ENCODE data around the gene FOXRED1. TPM values are rescaled to one million over a fixed set of nuclear protein-coding genes. Genes with fewer than 3 reads are reported as not detected.

Gene FOXRED1
- total and polyA plus RNA-seq, 2 donors (not counting 1 experiment from before 2014, with no cell fraction given): 26.1 to 46.0 TPM

- Histone ChIP-seq H3K79me2 (ENCODE audit: control insufficient read depth, insufficient read depth, low read length) (peaks cover 54% of the 10 kb centered on the region), H4K20me1 (ENCODE audit: control insufficient read depth, insufficient read depth, low read length, poor library complexity, severe bottlenecking) (peaks cover 18% of the 10 kb centered on the region), H3K36me3 (replicated peaks in 1 of 2; ENCODE audit: control extremely low read depth in 1 of 2, control insufficient read depth in 1 of 2, extremely low read depth in 1 of 2, insufficient read depth in 2 of 2, low read length in 1 of 2) (peaks cover 0 to 43% of the 10 kb centered on the region in 2 experiments), H3K4me2 (replicated peaks; ENCODE audit: low read depth, low read length, poor library complexity, severe bottlenecking) (no peak overlapping the region), H3K4me3 (ENCODE audit: control extremely low read depth in 1 of 5, extremely low read depth in 1 of 5, insufficient read depth in 1 of 5, low read depth in 2 of 5, low read length in 4 of 5) (no peak overlapping the region), H3K4me1 (ENCODE audit: control insufficient read depth in 2 of 2, insufficient read depth in 2 of 2, low read length in 2 of 2) (peaks cover 10 to 12% of the 10 kb centered on the region in 2 donors), H3K9ac (ENCODE audit: low read length) (no peak overlapping the region), H3K27me3 (replicated peaks in 1 of 4; ENCODE audit: control extremely low read depth in 1 of 4, control insufficient read depth in 3 of 4, insufficient read depth in 4 of 4, low read length in 3 of 4) (no peaks in the 10 kb centered on the region), H2AFZ (ENCODE audit: insufficient read depth, low read depth, low read length, poor library complexity, severe bottlenecking) (no peak overlapping the region), H3K27ac (ENCODE audit: low read length in 2 of 2) (no peak overlapping the region), H3K9me3 (ENCODE audit: control extremely low read depth in 1 of 3, control insufficient read depth in 2 of 3, insufficient read depth in 1 of 3, low read length in 2 of 3) (no peaks in the 10 kb centered on the region)
- no peak for TF ChIP-seq EZH2 (IDR thresholded peaks at IDR 0.05; ENCODE audit: borderline replicate concordance, insufficient read depth, low read depth, low read length, poor library complexity, severe bottlenecking)
- TF ChIP-seq, protein P1, sequence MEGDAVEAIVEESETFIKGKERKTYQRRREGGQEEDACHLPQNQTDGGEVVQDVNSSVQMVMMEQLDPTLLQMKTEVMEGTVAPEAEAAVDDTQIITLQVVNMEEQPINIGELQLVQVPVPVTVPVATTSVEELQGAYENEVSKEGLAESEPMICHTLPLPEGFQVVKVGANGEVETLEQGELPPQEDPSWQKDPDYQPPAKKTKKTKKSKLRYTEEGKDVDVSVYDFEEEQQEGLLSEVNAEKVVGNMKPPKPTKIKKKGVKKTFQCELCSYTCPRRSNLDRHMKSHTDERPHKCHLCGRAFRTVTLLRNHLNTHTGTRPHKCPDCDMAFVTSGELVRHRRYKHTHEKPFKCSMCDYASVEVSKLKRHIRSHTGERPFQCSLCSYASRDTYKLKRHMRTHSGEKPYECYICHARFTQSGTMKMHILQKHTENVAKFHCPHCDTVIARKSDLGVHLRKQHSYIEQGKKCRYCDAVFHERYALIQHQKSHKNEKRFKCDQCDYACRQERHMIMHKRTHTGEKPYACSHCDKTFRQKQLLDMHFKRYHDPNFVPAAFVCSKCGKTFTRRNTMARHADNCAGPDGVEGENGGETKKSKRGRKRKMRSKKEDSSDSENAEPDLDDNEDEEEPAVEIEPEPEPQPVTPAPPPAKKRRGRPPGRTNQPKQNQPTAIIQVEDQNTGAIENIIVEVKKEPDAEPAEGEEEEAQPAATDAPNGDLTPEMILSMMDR (IDR thresholded peaks at IDR 0.05): no peak
- peaks cover 30% of the 10 kb centered on the region for H3K4me1 Mint-ChIP-seq
- ATAC-seq (ENCODE audit: low read depth) (no peak), DNase-seq (no peak)
- intact Hi-C loops (cut with micrococcal nuclease): no loop called here
- H3K27me3 Mint-ChIP-seq: no peaks in the 10 kb centered on the region
- ChIA-PET POLR2A (no interaction called here), CTCF (no interaction called here)
- WGBS (ENCODE audit: insufficient coverage): 29% methylated on average over 1 of the region's 1 CpG
- no peaks in the 10 kb centered on the region for H3K9me3 Mint-ChIP-seq (ENCODE audit: insufficient read depth)
- H3K4me3 Mint-ChIP-seq: no peak overlapping the region
- H3K27ac Mint-ChIP-seq: no peak overlapping the region
Observed at GRCh38 chr11:126317432-126317755, 48.4 kb downstream of the FOXRED1 start.

DNA sequence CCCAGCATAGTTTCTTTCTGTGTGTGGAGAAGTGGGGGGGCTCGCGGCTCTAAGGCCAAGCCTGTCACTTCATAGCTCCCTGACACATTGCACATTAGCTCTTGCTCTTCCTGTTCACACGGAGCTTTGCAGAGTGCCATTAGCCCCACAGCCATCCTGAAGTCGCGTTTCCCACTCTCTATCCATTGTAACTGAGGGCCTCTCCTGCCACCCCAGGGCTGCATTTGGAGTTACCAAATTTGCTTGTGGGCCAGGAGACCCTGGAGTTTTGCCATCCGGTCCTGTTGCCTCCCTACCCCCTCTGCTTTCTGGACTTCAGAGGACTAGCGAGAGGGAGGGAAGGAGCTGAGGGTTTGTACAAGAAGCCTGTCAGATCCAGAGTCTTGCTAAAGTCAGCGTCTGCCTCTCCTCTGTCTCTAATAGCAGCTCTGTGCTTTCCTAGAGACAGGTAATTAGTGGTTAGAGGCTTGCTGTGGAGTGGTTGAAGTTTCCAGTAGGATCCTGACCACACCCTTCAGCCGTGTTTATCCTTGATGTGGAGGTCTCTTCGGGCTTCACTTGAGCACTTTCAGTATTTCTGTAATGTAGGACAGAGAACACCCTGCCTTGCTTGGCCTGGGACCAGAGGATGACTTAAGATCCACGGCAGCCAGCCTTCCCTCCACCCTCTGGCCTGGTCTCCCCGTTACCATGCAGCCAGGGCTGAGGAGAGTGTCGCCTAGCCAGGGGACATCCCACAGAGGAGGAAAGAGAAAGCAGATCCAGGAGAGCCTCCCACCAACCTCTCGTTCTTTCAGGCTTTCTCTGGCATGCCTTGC is 49.0 kb downstream of the FOXRED1 start:
- Histone ChIP-seq H4K20me1 (ENCODE audit: control insufficient read depth, insufficient read depth, low read length, poor library complexity, severe bottlenecking) (peaks cover 18% of the 10 kb centered on the region), H3K4me3 (ENCODE audit: control extremely low read depth in 1 of 5, extremely low read depth in 1 of 5, insufficient read depth in 1 of 5, low read depth in 2 of 5, low read length in 4 of 5) (no peak overlapping the region), H3K79me2 (ENCODE audit: control insufficient read depth, insufficient read depth, low read length) (peaks cover 48% of the 10 kb centered on the region), H3K27ac (ENCODE audit: low read length in 2 of 2) (no peak overlapping the region), H3K36me3 (replicated peaks in 1 of 2; ENCODE audit: control extremely low read depth in 1 of 2, control insufficient read depth in 1 of 2, extremely low read depth in 1 of 2, insufficient read depth in 2 of 2, low read length in 1 of 2) (peaks cover 0 to 38% of the 10 kb centered on the region in 2 experiments), H3K9ac (ENCODE audit: low read length) (no peak overlapping the region), H2AFZ (ENCODE audit: insufficient read depth, low read depth, low read length, poor library complexity, severe bottlenecking) (no peak overlapping the region), H3K4me1 (ENCODE audit: control insufficient read depth in 2 of 2, insufficient read depth in 2 of 2, low read length in 2 of 2) (peaks cover 10 to 12% of the 10 kb centered on the region in 2 donors), H3K27me3 (replicated peaks in 1 of 4; ENCODE audit: control extremely low read depth in 1 of 4, control insufficient read depth in 3 of 4, insufficient read depth in 4 of 4, low read length in 3 of 4) (no peaks in the 10 kb centered on the region), H3K9me3 (ENCODE audit: control extremely low read depth in 1 of 3, control insufficient read depth in 2 of 3, insufficient read depth in 1 of 3, low read length in 2 of 3) (no peaks in the 10 kb centered on the region), H3K4me2 (replicated peaks; ENCODE audit: low read depth, low read length, poor library complexity, severe bottlenecking) (peak overlapping the region; percentile 22)
- Mint-ChIP-seq H3K9me3 (ENCODE audit: insufficient read depth) (no peaks in the 10 kb centered on the region), H3K4me1 (peaks cover 30% of the 10 kb centered on the region), H3K4me3 (no peak overlapping the region), H3K27ac (no peak overlapping the region), H3K27me3 (no peaks in the 10 kb centered on the region)
- 50% methylated on average over 10 of the region's 14 CpGs for WGBS (ENCODE audit: insufficient coverage)
- DNase-seq: no peak
- TF ChIP-seq EZH2 (IDR thresholded peaks at IDR 0.05; ENCODE audit: borderline replicate concordance, insufficient read depth, low read depth, low read length, poor library complexity, severe bottlenecking): no peak
- TF ChIP-seq, protein P1 (IDR thresholded peaks at IDR 0.05): no peak
- ChIA-PET CTCF (no interaction called here), POLR2A (no interaction called here)
- intact Hi-C loops (cut with micrococcal nuclease): no loop called here
- no peak for ATAC-seq (ENCODE audit: low read depth)
